Trophoblast cell (in vitro differentiated cells and primary cell): ENCODE measurements around the gene RANBP1.

Source experiments
- DNase-seq, 2 donors: peaks; one replicate each; pipeline ENCODE4 v3.0.0-alpha.2; 2016
- H2AFZ ChIP-seq: 2 replicates; pipeline ENCODE4 v1.6.1; 2013; ENCODE audit warnings: low read length, moderate library complexity, mild to moderate bottlenecking; ENCODE audit not compliant: insufficient read depth, poor library complexity
- H2AK5ac ChIP-seq: 2 replicates; pipeline ENCODE4 v1.6.1; 2013; ENCODE audit warnings: mild to moderate bottlenecking, low read length
- H2BK120ac ChIP-seq: 2 replicates; pipeline ENCODE4 v1.6.1; 2013; ENCODE audit warnings: low read length, mild to moderate bottlenecking, moderate library complexity; ENCODE audit not compliant: insufficient read depth, poor library complexity
- H2BK12ac ChIP-seq: 2 replicates; pipeline ENCODE4 v1.6.1; 2013; ENCODE audit warnings: mild to moderate bottlenecking, low read length, moderate library complexity
- H2BK5ac ChIP-seq: 2 replicates; pipeline ENCODE4 v1.6.1; 2013; ENCODE audit warnings: low read length, low read depth, moderate library complexity, mild to moderate bottlenecking; ENCODE audit not compliant: poor library complexity
- H3K14ac ChIP-seq: 2 replicates; pipeline ENCODE4 v1.6.1; 2013; ENCODE audit warnings: mild to moderate bottlenecking, low read length
- H3K18ac ChIP-seq: 2 replicates; pipeline ENCODE4 v1.6.1; 2013; ENCODE audit warnings: mild to moderate bottlenecking, low read length
- H3K23ac ChIP-seq: 2 replicates; pipeline ENCODE4 v1.6.1; 2013; ENCODE audit warnings: low read length
- H3K27ac ChIP-seq: 2 replicates; pipeline ENCODE4 v1.5.1; 2013; ENCODE audit warnings: low read depth, mild to moderate bottlenecking, inconsistent platforms, low read length, moderate library complexity
- H3K27me3 ChIP-seq: 2 replicates; pipeline ENCODE4 v1.6.1; 2013; ENCODE audit warnings: inconsistent platforms, mild to moderate bottlenecking, low read length, moderate library complexity; ENCODE audit not compliant: insufficient read depth
- H3K36me3 ChIP-seq, 2 experiments: 1 replicate in 1 of 2; 2 replicates in 1 of 2; pipeline ENCODE4 v1.6.1; 2013; ENCODE audit warnings: low read length in 2 of 2, mild to moderate bottlenecking in 2 of 2, moderate library complexity in 1 of 2; ENCODE audit not compliant: insufficient read depth in 2 of 2, control insufficient read depth in 1 of 2
- H3K4ac ChIP-seq: 2 replicates; pipeline ENCODE4 v1.6.1; 2013; ENCODE audit warnings: low read depth, mild to moderate bottlenecking, low read length, moderate library complexity
- H3K4me1 ChIP-seq, 2 experiments: 1 replicate in 1 of 2; 2 replicates in 1 of 2; pipeline ENCODE4 v1.6.1; 2013; ENCODE audit warnings: low read length in 2 of 2, mild to moderate bottlenecking in 2 of 2, moderate library complexity in 1 of 2; ENCODE audit not compliant: insufficient read depth in 2 of 2, control insufficient read depth in 1 of 2
- H3K4me2 ChIP-seq: 2 replicates; pipeline ENCODE4 v1.6.1; 2013; ENCODE audit warnings: inconsistent platforms, mild to moderate bottlenecking, low read length, moderate library complexity
- H3K4me3 ChIP-seq: 2 replicates; pipeline ENCODE4 v1.5.1; 2013; ENCODE audit warnings: mild to moderate bottlenecking, low read depth, low read length, inconsistent platforms
- H3K79me1 ChIP-seq: one replicate; pipeline ENCODE4 v1.6.1; 2013; ENCODE audit warnings: low read length
- H3K79me2 ChIP-seq: 2 replicates; pipeline ENCODE4 v1.6.1; 2013; ENCODE audit warnings: low read length, mild to moderate bottlenecking; ENCODE audit not compliant: control insufficient read depth, insufficient read depth, poor library complexity
- H3K9ac ChIP-seq: 2 replicates; pipeline ENCODE4 v1.6.1; 2013; ENCODE audit warnings: mild to moderate bottlenecking, low read length
- H3K9me3 ChIP-seq: 2 replicates; pipeline ENCODE4 v1.6.1; 2013; ENCODE audit warnings: low read depth, mild to moderate bottlenecking, control low read depth, inconsistent platforms, low read length; ENCODE audit not compliant: insufficient read depth
- H4K12ac ChIP-seq: 2 replicates; pipeline ENCODE4 v1.6.1; 2013; ENCODE audit warnings: low read depth, mild to moderate bottlenecking, low read length, moderate library complexity
- H4K8ac ChIP-seq: 2 replicates; pipeline ENCODE4 v1.6.1; 2013; ENCODE audit warnings: low read depth, mild to moderate bottlenecking, low read length, moderate library complexity
- H4K91ac ChIP-seq: one replicate; pipeline ENCODE4 v1.6.1; 2013; ENCODE audit warnings: low read depth, mild to moderate bottlenecking, low read length, moderate library complexity
- WGBS: extraction: QIAGEN DNeasy Blood & Tissue Kit; methylation state at CpG from one replicate; pipeline ENCODE4 v1.1.7; 2013; ENCODE audit warnings: missing lambda C conversion rate; ENCODE audit not compliant: insufficient read length, insufficient coverage; ENCODE audit errors: extremely low coverage; 5-methylcytosine and 5-hydroxymethylcytosine counted together

Gene RANBP1

DNA sequence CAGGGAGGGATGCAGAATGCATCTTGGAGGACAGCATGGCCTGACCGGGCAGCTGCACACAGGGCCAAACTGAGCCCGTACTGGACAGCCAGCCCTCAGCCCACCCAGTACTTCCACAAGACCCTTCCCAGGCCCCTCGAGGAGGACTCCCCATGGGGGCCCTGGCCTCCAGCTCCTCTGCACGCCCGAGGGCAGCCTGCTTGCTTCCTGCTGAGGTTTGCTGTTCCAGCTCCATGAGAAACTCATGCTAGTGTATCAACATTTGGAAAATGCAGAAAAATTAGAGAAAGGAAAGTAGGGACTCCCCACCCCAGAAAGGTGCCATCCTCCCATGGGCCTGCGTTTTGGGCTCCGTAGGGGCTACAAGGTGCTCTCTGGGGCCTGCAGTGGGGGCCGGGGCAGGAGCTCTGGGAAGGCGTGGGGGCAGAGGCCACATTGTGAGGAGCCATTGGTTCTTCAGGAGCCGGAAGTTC lies 56.3 kb downstream of the RANBP1 start:
- Histone ChIP-seq H2AK5ac (no peak overlapping the region), H4K8ac (no peak overlapping the region), H3K23ac (no peak overlapping the region), H2BK120ac (no peak overlapping the region), H2BK12ac (no peak overlapping the region), H2BK5ac (no peak overlapping the region), H3K4me1 (no peaks in the 10 kb centered on the region), H3K27ac (no peak overlapping the region), H3K36me3 (no peaks in the 10 kb centered on the region), H3K79me1 (no peaks in the 10 kb centered on the region), H3K18ac (no peak overlapping the region), H3K9me3 (no peaks in the 10 kb centered on the region), H3K79me2 (no peaks in the 10 kb centered on the region), H3K4ac (no peak overlapping the region), H2AFZ (no peak overlapping the region), H3K14ac (no peak overlapping the region), H3K4me3 (no peak overlapping the region), H4K91ac (no peak overlapping the region), H3K9ac (no peak overlapping the region), H3K4me2 (no peak overlapping the region), H3K27me3 (no peaks in the 10 kb centered on the region), H4K12ac (no peak overlapping the region)
- no peak for DNase-seq
- WGBS, result no CpG with 5 or more reads among the region's 10 CpGs

DNA sequence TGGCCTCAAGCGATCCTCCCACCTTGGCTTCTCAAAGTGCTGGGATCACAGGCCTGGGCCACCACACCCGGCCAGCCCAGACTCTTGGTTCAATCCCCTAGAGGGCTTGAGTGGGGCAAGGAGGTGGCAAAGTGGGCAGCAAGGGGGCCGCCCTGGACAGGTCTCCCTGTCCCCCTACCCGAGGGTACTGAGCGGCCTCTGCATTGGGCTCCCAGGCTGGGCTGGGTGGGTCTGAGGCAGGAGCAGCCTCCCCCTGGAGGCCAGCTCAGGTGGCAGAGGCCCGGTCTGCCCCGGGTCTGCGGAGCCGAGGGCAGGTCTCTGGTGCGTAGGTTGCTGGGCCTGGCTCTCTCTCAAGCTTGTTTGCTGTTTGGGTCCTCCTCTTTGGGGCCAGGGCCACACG lies 57.3 kb downstream of the RANBP1 start:
- H3K9ac ChIP-seq, result no peak overlapping the region
- no peaks in the 10 kb centered on the region for H3K79me1 ChIP-seq
- H2BK5ac ChIP-seq, result no peak overlapping the region

DNA sequence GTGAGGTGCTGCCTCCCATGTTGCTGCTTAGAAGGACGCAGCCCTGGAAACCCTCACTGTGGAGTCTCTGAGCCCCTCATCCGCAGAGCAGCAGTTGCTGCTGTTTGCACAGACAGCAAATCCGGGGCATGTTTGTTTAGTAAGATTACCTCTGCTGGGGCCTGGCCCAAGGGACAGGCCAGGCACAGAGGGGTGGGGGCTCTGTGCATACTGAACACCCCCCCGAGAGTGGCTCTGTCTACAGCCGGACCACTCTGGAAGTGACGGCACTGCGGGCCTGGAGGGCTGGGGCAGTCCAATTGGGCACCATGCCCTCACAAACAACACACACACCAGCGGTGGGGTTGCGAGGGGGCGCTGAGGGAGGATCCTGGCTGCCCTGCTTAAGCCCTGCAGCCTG lies 57.9 kb downstream of the RANBP1 start:
- DNase-seq, result no peak
- no CpG with 5 or more reads among the region's 10 CpGs for WGBS
- Histone ChIP-seq H2BK5ac (no peak overlapping the region), H2BK12ac (no peak overlapping the region), H3K27ac (no peak overlapping the region), H3K18ac (no peak overlapping the region), H3K4me1 (no peaks in the 10 kb centered on the region), H2AK5ac (no peak overlapping the region), H3K79me2 (no peaks in the 10 kb centered on the region), H3K9me3 (no peaks in the 10 kb centered on the region), H2AFZ (no peak overlapping the region), H2BK120ac (no peak overlapping the region), H3K23ac (no peak overlapping the region), H3K4me3 (no peak overlapping the region), H3K79me1 (no peaks in the 10 kb centered on the region), H3K27me3 (no peaks in the 10 kb centered on the region), H3K14ac (no peak overlapping the region), H3K4me2 (no peak overlapping the region), H3K4ac (no peak overlapping the region), H3K9ac (no peak overlapping the region), H4K12ac (no peak overlapping the region), H4K91ac (no peak overlapping the region), H3K36me3 (no peaks in the 10 kb centered on the region), H4K8ac (no peak overlapping the region)

More for the DNA sequence above, 57.3 kb downstream of the RANBP1 start:
- DNase-seq, result no peak
- Histone ChIP-seq H2AK5ac (no peak overlapping the region), H4K12ac (no peak overlapping the region), H3K4ac (no peak overlapping the region), H3K27ac (no peak overlapping the region), H3K79me2 (no peaks in the 10 kb centered on the region), H3K4me2 (no peak overlapping the region), H4K8ac (no peak overlapping the region), H3K4me3 (no peak overlapping the region), H3K4me1 (no peaks in the 10 kb centered on the region), H4K91ac (no peak overlapping the region), H3K18ac (no peak overlapping the region), H3K9me3 (no peaks in the 10 kb centered on the region), H3K14ac (no peak overlapping the region), H3K23ac (no peak overlapping the region), H3K36me3 (no peaks in the 10 kb centered on the region), H2BK120ac (no peak overlapping the region), H2BK12ac (no peak overlapping the region), H2AFZ (no peak overlapping the region), H3K27me3 (no peaks in the 10 kb centered on the region)
- WGBS, result no CpG with 5 or more reads among the region's 11 CpGs

DNA sequence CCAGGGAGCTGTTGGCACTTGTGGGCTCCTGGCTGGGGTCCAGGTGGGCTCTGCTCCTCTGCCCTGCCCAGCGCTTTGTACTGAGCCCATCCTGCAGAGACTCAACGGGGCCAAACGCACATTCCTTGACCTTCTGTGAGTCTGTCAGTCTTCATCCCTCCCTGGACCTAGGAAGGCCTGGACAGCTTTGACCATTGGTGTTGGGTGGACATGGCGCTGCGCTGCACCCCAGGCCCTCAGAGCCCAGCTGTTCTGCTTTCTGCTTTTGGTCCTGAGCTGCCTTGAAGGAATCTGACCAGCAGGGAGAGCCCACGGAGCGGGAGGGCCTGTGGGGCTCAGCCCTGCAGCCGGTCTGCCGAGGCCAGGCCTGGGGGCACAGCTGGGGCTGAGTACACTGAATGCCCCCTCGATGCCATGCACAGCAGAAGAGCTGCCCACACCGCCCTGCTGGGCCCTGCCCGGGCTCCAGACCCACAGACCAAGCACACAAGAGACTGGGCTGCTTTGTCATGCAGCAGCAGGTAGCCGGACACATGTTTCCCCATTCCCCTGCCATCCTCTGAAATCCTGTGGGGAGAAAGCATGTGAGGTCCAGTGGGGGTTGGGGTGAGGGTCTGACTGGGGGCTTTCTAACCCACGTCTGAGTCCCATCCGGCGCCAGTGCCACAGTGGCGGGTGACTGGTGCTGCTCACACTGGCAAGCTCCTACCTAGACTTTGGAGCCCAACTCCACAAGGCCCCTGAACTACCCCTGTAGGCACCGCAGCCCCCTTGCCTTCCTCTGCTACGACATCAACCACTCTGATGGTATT lies 59.1 kb downstream of the RANBP1 start:
- Histone ChIP-seq H3K4ac (no peak overlapping the region), H3K36me3 (no peaks in the 10 kb centered on the region), H3K27ac (no peak overlapping the region), H3K18ac (no peak overlapping the region), H3K79me1 (no peaks in the 10 kb centered on the region), H2AFZ (no peak overlapping the region), H3K9ac (no peak overlapping the region), H2AK5ac (no peak overlapping the region), H3K27me3 (no peaks in the 10 kb centered on the region), H2BK5ac (no peak overlapping the region), H4K91ac (no peak overlapping the region), H3K9me3 (no peaks in the 10 kb centered on the region), H3K79me2 (no peaks in the 10 kb centered on the region), H3K4me2 (no peak overlapping the region), H3K4me1 (no peaks in the 10 kb centered on the region), H4K8ac (no peak overlapping the region), H2BK12ac (no peak overlapping the region), H4K12ac (no peak overlapping the region), H2BK120ac (no peak overlapping the region), H3K14ac (no peak overlapping the region), H3K4me3 (no peak overlapping the region), H3K23ac (no peak overlapping the region)
- DNase-seq, result peak in 1 of 2 donors; percentile 13
- no CpG with 5 or more reads among the region's 19 CpGs for WGBS
